ENCODE results near the gene LDLRAD1.
"Not testable (repeated sequence)": the region's sequence is repeated elsewhere in the genome, so short reads cannot be mapped to it uniquely, and the experiment has no call there.

LDLRAD1 gene

DNA sequence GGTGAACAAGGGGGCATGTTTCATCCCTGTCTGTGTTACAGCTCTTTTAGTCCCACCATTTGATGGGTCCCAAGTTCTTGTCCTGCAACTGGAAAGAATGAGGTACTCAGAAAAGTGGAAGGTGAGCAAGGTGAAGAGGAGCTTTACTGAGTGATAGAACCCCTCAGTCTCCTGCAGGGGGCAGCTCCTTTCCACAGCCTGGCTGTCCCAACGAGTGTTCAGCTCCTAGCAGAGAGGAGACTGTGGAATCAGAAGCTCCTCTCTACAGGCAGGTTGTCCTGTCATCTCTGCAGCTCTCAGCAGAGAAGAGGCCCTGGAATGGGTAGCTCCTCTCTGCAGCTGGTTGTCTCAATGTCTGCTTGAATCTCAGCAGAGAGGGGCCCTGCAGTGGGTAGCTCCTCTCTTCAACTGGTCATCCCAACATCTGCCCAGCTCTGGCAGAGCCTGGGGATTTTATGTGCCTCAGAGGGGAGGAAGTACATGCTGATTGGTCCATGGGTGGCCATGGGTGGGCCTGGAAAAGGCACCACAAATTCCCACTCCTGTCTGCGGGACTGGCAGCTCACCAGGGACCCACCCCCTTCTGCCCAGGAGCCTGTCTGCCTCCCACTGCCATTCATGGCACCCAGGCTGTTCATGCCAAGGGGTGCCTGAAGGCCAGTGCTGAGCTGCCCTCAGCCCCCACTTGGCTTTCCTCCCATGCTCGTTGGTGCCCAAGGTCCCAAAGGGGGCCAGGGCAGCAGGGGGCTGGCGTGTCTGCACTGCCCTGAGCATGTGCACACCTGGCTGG is 25.7 kb downstream of the LDLRAD1 start:
- no peak for DNase-seq (ENCODE audit: low read depth)

DNA sequence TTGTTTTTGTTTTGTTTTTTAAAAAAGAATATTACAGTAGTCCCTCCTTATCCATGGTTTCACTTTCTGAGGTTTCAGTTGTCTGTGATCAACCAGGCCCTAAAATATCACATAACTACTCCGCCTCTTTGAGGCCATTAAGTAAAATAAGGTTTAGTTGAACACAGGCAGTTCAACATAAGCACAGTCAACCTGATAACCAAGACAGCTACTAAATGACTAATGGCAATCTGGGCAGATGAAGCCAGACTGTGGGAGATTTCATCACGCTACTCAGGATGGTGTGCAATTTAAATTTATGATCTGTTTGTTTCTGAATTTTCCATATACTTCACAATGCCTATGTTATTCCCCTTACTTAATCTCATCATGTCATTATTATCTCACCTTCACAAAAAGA is 30.1 kb downstream of the LDLRAD1 start:
- no peak for DNase-seq (ENCODE audit: low read depth)

DNA sequence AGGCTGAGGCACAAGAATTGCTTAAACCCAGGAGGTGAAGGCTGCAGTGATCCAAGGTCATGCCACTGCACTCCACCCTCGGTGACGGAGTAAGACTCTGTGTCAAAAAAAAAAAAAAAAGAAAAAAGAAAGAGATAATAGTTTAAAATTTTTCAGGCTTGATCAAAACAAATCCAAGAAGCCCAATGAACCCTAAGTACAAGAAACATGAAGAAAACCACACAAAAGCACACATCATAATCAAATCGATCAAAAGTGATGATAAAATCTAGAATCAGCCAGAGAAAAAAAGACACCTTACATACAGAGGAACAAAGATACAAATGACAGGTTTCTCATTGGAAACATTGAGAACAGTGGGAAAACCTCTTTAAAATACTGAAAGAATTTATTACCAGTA is 31.5 kb downstream of the LDLRAD1 start:
- no peak for DNase-seq (ENCODE audit: low read depth)

DNA sequence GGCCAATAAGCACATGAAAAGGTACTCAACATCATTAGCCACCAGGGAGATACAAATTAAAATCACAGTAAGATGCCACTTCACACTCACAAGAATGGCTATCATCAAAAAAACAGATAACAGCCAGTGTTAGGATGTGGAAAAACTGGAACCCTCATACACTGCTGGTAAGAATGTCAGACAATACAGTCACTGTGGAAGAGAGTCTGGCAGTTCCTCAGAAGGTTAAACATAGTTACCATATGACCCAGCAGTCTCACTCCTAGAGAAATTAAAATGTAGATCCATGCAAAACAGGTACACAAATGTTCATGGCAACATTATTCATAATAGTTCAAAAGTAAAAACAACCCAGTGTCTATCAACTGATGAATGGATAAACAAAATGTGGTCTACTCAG is 33.3 kb downstream of the LDLRAD1 start:
- DNase-seq (ENCODE audit: low read depth): no peak

DNA sequence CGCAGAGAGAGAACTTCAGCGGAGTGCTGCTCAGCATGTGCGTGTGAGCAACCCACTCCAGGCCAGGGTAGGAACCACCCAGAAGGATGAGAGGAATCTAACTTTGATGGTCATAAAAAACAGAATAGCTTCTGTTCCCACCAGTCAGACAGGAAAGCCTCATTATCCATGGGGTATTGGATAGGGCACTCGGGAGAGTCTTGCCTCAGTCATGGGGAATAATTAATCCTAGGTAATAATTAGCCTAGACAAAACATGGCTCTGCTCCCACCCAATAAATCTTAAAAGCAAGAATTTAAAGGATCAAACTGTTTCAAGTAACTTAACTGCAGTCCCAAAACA is 35.3 kb downstream of the LDLRAD1 start:
- DNase-seq (ENCODE audit: low read depth): no peak

DNA sequence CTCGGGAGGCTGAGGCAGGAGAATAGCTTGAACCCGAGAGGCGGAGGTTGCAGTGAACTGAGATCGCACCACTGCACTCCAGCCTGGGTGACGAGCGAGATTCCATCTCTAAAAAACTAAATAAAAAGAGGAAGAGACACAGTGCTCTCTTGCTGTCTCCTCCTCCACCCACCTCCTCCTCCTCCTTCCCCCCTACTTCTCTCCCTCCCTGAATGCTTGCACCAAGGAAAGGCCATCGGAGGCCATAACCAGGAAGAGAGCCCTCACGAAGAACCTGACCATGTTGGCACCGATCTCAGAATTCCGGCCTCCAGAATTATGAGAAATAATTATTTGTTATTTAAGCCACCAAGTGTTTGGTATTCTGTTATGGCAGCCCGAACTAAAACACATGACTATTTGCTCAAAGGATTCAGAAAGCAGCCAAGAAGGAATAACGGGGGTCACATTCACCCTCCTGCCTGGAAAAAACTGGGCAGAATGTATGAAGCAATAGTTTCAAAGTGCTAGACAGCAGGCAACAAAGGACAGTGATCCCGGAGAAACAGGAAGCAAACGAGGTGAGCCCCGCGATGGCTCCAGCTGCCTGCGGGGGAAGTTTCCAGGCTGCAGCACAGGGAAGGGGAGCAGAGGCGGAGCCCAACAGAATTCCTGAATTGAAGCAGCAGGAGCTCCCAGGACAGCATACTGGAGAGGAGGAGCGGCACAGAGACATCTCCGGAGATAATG is 35.8 kb downstream of the LDLRAD1 start:
- DNase-seq (ENCODE audit: low read depth): no peak

DNA sequence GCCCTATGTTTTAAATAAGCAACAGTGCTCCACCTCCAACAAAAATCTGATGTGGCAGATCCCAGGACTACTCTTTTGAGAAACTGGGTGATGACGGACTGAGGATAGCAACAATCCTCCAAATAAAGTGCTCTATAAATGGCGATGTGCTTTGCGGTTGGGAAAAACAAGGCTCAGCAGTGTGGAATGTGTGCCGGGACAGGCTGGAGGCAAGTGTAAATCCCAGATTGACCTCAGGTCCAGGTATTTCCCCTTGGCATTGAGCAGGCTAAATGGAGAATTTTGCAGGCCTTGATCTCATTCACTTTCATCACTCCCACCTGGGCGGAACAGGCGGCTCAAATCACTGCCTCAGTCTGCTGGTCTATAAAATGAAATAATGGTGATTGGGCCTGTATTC is 36.8 kb downstream of the LDLRAD1 start:
- no peak for DNase-seq (ENCODE audit: low read depth)

DNA sequence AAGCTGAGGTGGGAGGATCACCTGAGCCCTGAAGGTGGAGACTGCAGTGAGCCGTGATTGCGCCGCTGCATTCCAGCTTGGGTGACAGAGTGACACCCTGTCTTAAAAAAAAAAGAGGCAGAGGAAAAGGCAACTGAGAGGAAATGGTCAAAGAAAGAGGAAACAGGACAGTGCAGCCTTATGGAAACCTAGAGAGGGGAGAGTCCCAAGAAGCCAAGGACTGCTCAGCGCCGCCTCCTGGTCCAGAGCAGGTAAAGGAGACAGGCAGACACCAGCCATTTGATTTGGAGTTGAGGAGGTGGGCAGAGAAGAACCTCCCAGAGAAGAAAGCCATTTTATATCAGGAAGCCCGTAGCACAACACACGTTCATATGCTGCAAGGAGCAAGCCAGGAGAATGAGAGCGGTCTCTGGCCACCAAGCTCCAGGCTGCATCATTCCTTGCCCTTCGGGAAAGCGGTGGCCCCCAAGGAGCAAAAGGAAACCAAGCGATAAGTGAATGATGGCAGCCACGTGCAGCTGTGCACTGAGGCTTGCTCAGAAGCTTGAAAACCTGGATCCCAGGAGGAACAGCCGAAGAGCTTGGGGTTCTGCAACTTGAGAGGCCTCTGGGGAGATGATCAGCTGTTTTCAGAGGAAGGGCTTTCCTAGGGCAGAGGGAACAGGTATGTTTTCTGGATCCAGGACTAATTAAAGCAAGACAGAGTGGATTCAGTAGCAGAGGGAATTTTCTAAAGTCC is 38.1 kb downstream of the LDLRAD1 start:
- no peak for DNase-seq (ENCODE audit: low read depth)

DNA sequence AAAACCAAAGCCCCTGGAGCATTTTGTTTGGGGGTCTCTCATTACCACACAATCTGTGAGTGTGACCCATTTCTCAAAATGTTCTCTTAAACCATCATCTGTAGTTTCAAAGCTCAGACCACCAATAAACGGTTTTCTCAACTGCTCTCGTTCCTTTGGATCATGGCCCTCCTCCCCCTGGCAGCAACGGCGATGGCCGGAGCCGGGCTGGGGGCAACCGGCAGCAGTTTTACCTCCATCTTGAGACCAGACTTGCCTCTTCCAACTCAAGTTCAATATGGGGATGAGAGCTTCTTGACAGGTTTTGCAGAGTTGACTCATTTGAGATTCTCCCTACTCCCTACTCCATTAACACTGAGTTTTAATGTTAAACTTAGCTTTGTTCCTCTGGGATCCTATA is 42.1 kb downstream of the LDLRAD1 start:
- DNase-seq (ENCODE audit: low read depth): no peak

DNA sequence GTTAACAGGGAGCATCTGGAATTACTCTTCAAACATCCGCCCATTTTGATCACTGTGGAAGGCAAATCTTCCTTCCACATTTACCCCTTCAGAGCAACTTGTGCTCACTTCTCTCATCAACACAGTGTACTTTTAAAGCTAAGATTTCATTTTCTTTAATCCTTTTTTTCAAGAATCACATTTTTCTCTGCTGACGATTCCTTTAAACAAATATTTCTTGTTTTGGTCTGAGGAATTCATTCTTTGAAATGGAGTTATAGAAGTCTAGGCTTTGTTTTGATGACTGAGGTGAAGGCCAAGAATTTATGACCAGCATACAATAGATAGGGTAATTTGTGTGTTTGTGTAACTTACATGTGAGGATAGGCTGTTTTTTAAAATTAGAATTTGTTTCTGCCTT is 46.3 kb downstream of the LDLRAD1 start:
- DNase-seq (ENCODE audit: low read depth): no peak

DNA sequence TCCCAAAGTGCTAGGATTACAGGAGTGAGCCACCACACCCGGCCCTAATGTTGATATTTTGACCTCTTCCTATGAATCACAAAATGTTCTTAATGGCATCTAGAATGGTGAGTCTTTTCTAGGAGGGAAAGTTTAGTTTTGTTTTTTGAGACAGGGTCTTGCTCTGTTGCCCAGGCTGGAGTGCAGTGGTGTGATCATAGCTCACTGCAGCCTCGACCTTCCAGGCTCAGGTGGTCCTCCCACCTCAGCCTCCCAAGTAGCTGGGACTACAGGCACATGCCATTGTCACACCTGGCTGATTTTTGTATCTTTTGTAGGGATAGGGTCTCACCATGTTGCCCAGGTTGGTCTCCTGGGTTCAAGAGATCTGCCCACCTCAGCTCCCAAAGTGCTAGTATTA is 48.7 kb downstream of the LDLRAD1 start:
- not testable (repeated sequence) for DNase-seq (ENCODE audit: low read depth)

DNA sequence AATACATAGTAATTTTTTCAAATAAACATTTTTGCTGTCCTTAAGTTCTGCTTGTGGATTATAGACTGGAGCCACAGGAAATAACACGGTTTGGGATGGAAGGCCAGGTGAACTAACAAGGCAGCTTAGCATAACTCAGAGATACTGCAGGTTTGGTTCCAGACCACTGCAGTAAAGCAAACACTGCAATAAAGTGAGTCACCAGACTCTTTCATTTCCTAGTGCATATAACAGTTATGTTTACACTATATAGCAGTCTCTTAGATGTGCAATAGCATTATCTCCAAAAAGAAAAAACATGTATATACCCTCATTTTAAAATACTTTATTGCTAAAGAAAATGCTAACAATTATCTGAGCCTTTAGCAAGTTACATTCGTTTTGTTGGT is 49.9 kb downstream of the LDLRAD1 start:
- DNase-seq (ENCODE audit: low read depth): no peak

DNA sequence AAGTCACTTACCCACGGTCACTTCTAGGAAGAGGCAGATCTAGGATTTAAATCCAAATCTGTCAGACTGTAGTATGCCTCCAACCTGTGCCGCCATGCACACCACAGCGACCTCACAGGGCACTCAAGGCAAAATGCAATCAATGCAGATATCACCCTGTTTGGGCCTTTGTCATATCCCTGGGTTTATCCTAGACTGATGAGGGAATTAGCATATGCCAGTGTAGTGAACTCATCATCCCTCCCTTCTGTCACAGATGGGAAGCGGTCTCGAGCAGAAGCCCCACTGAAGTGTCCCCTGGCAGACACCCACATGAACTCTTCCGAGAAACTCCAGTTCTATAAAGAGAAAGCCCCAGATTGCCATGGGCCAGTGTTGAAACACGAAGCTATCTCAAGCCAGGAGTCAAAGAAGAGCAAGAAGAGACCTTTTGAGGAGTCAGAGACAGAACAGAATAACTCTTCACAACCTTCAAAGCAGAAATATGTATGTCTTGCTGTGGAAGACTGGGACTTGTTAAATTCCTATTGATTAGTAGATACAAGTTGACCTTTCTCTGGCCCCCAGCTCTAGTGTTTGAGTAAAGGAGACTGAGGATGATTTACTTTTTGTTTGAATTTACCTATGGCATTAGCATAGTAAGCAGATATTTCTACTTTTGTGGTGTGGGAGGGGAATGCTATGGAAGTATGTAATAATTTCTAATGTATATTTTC is 50.4 kb downstream of the LDLRAD1 start:
- DNase-seq (ENCODE audit: low read depth): no peak

DNA sequence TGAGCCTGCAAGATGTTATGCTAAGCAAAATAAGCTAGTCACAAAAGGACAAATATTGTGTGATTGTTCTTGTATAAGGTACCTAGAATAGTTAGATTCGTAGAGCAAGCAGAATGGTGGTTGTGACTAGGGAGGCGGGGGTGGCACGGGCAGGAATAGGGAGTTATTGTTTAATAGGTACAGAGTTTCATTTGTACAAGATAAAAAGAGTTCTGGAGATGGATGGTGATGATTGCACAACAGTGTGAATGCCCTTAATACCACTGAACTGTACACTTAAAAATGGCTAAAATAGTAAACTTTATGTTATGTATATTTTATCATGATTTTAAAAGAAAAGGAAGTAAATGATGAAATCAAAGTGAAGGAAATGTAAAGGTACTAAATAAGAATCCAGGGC is 51.2 kb downstream of the LDLRAD1 start:
- DNase-seq (ENCODE audit: low read depth): no peak

DNA sequence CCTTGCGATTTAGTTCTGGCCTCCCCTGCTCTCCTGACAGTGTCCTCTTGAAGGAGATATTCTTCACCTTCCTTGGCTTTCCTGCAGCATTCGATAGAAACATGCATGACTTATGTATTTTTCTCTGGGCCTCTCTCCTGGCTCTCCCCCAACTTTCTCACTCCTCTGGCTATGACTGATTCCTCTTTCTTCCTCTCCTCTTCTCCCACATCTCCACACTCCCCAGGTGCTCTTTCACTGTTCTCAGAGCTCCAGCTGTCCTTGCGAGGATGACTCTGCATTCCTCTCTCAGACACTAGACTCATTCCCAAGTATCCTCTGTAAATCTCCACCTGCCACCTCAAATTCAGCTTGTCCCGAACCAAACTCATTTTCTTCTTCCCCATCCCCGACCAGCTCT is 53.9 kb downstream of the LDLRAD1 start:
- DNase-seq (ENCODE audit: low read depth): no peak

DNA sequence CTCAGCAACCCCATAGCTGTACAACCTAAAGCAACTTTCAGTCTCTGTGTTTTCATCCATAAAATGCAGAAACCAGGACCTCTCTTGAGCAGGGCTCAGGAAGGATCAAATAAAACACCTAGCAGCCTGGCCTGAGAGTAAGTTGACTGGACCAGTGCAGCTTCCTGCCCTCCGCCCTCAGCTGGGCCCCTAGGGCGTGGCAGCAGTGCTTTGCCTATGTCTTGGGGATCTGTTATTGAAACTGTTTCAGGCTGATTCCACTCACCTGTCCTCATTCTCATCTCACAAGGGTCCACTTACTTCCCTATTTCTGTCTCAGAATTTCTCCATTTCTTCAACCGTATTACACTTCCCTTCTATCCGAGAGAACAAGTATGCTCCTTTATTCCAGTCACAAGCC is 54.5 kb downstream of the LDLRAD1 start:
- no peak for DNase-seq (ENCODE audit: low read depth)

DNA sequence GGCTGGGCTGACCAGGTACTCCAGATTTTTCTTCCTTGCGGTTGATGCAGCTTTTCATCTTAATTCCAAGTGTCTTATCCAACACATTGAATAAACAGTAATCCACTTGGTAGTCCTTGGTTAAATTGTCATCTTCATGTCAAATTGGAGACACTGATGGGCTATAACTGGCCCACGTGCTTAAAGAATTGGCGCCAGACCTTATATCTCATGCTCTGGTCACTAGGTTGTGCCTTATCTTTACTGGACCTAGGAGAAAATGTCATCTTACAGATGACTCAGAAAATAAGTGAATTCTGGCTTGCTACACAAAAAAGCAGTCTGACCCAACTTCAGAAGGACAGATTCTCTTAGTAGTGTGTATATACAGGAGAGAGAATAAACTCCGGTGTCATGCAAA is 55.6 kb downstream of the LDLRAD1 start:
- no peak for DNase-seq (ENCODE audit: low read depth)

DNA sequence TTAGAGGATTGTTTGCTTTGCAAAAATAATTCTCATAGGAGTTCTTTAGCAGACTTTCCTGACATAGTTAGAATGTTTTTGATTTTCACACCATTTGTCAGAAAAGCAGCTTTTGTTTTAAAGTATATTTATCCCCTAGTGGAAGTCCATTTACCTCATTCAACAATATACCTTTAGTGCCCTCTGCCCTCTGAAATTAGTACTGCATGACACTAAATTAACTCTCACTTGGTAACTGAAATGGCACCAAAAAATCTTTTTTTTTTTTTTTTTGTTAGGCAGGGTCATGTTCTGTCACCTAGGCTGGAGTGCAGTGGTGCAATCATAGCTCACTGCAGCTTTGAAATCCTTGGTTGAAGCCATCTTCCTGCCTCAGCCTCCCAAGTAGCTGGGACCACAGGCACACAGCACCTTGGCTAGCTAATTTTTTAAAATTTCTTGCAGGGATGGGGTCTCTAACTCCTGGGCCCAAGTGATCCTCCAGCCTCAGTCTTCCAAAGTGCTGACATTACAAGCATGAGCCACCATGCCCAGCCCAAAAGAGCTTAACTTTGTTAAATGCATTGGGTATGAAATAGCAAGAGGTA is 58.2 kb downstream of the LDLRAD1 start:
- DNase-seq (ENCODE audit: low read depth): no peak
